HCT116 (cell line): ENCODE results near the gene CCND2.

Experiments
- CBX3 ChIP-seq: IDR thresholded peaks from 2 replicates; pipeline ENCODE4 v1.6.1; 2012; ENCODE audit warnings: low read depth
- EGR1 ChIP-seq: IDR thresholded peaks from 2 replicates; pipeline ENCODE4 v1.6.1; 2012; ENCODE audit warnings: low read depth
- EZH2 ChIP-seq: fragments of 200-600 bp; sonication (generic); IDR thresholded peaks from 2 replicates; pipeline ENCODE4 v1.6.1; 2017; ENCODE audit warnings: antibody characterized with exemption, mixed run types
- EZH2phosphoT487 ChIP-seq: fragments of 200-600 bp; IDR thresholded peaks from 2 replicates; pipeline ENCODE4 v1.6.1; 2018; ENCODE audit warnings: antibody characterized with exemption, borderline replicate concordance
- POLR2A ChIP-seq: IDR thresholded peaks from 2 replicates; pipeline ENCODE4 v1.7.0; 2011; ENCODE audit warnings: borderline replicate concordance; ENCODE audit not compliant: insufficient read depth, insufficient read length; ENCODE audit errors: extremely low read depth
- POLR2AphosphoS5 ChIP-seq: IDR thresholded peaks from 2 replicates; pipeline ENCODE4 v1.6.1; 2011; ENCODE audit warnings: mild to moderate bottlenecking, low read depth, low read length, moderate library complexity
- SIN3A ChIP-seq: IDR thresholded peaks from 2 replicates; pipeline ENCODE4 v1.6.1; 2012; ENCODE audit warnings: low read depth
- ZFX ChIP-seq: fragments of 450-650 bp; IDR thresholded peaks from 2 replicates; pipeline ENCODE4 v1.6.1; 2017
- TF ChIP-seq, protein P1 (sequence below): IDR thresholded peaks from 2 replicates; pipeline ENCODE4 v1.6.1; 2012; ENCODE audit warnings: low read depth
- TF ChIP-seq, protein P2 (sequence below), 3 experiments: fragments of 200-600 bp in 1 of 3; sonication (generic) in 1 of 3; IDR thresholded peaks in 2 of 3; conservative IDR thresholded peaks in 1 of 3; 2 replicates each; pipeline ENCODE4 v1.5.1; 2012 to 2017; ENCODE audit warnings: low read depth in 2 of 3, low read length in 2 of 3, antibody characterized with exemption in 1 of 3, borderline replicate concordance in 1 of 3, control low read depth in 1 of 3, mild to moderate bottlenecking in 1 of 3, mixed read lengths in 1 of 3, mixed run types in 1 of 3, moderate library complexity in 1 of 3; ENCODE audit not compliant: insufficient read depth in 1 of 3
- TF ChIP-seq, protein P3 (sequence below): IDR thresholded peaks from 2 replicates; pipeline ENCODE4 v1.6.1; 2012

DNA sequence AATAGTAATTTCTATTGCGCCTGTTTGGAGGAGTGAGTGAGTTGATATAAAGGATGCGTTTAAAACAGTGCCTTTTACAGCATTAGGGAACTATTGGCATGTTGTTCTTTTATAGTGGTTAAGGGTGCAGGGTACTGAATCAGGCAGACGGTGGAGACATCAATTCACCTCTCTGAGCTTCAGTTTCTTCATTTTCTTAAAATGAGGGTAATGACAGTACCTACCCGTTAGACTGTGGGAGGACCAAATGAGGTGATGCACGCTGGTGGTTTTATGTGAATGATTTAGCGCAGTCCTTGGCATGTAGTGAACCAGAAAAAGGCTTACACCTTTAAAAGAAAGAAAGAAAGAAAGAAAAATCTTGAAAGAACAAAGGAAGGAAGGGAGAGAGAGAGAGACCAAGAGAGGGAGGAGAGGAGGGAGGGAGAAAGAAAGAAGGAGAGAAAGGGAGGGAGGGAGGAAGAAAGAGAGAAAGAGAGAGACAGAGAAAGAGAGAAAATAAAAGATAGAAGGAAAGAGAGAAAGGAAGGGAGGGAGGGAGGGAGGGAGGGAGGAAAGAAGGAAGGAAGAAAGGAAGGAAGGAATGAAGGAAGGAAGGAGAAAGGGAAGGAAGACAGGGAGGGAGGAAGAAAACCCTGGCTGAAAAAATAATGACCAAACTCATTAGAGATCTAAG lies 22.2 kb upstream of the CCND2 start:
- TF ChIP-seq ZFX = no peak
- no peak for TF ChIP-seq POLR2AphosphoS5
- no peak for TF ChIP-seq EZH2phosphoT487
- TF ChIP-seq, protein P1, sequence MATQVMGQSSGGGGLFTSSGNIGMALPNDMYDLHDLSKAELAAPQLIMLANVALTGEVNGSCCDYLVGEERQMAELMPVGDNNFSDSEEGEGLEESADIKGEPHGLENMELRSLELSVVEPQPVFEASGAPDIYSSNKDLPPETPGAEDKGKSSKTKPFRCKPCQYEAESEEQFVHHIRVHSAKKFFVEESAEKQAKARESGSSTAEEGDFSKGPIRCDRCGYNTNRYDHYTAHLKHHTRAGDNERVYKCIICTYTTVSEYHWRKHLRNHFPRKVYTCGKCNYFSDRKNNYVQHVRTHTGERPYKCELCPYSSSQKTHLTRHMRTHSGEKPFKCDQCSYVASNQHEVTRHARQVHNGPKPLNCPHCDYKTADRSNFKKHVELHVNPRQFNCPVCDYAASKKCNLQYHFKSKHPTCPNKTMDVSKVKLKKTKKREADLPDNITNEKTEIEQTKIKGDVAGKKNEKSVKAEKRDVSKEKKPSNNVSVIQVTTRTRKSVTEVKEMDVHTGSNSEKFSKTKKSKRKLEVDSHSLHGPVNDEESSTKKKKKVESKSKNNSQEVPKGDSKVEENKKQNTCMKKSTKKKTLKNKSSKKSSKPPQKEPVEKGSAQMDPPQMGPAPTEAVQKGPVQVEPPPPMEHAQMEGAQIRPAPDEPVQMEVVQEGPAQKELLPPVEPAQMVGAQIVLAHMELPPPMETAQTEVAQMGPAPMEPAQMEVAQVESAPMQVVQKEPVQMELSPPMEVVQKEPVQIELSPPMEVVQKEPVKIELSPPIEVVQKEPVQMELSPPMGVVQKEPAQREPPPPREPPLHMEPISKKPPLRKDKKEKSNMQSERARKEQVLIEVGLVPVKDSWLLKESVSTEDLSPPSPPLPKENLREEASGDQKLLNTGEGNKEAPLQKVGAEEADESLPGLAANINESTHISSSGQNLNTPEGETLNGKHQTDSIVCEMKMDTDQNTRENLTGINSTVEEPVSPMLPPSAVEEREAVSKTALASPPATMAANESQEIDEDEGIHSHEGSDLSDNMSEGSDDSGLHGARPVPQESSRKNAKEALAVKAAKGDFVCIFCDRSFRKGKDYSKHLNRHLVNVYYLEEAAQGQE = no peak
- no peak for TF ChIP-seq POLR2A
- TF ChIP-seq, protein P2, sequence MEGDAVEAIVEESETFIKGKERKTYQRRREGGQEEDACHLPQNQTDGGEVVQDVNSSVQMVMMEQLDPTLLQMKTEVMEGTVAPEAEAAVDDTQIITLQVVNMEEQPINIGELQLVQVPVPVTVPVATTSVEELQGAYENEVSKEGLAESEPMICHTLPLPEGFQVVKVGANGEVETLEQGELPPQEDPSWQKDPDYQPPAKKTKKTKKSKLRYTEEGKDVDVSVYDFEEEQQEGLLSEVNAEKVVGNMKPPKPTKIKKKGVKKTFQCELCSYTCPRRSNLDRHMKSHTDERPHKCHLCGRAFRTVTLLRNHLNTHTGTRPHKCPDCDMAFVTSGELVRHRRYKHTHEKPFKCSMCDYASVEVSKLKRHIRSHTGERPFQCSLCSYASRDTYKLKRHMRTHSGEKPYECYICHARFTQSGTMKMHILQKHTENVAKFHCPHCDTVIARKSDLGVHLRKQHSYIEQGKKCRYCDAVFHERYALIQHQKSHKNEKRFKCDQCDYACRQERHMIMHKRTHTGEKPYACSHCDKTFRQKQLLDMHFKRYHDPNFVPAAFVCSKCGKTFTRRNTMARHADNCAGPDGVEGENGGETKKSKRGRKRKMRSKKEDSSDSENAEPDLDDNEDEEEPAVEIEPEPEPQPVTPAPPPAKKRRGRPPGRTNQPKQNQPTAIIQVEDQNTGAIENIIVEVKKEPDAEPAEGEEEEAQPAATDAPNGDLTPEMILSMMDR (IDR thresholded peaks at IDR 0.05 in 2 of 3, conservative IDR thresholded peaks at IDR 0.05 in 1 of 3; ENCODE audit: borderline replicate concordance in 1 of 3, insufficient read depth in 1 of 3, low read depth in 2 of 3, low read length in 2 of 3) = no peak
- no peak for TF ChIP-seq CBX3
- TF ChIP-seq, protein P3, sequence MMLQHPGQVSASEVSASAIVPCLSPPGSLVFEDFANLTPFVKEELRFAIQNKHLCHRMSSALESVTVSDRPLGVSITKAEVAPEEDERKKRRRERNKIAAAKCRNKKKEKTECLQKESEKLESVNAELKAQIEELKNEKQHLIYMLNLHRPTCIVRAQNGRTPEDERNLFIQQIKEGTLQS = no peak
- TF ChIP-seq EZH2 = no peak
- TF ChIP-seq EGR1 = no peak
- no peak for TF ChIP-seq SIN3A
